Measurements from ENCODE around the gene HSPB1.
"Not testable (repeated sequence)": the region's sequence is repeated elsewhere in the genome, so short reads cannot be mapped to it uniquely, and the experiment has no call there.

HSPB1 gene

DNA sequence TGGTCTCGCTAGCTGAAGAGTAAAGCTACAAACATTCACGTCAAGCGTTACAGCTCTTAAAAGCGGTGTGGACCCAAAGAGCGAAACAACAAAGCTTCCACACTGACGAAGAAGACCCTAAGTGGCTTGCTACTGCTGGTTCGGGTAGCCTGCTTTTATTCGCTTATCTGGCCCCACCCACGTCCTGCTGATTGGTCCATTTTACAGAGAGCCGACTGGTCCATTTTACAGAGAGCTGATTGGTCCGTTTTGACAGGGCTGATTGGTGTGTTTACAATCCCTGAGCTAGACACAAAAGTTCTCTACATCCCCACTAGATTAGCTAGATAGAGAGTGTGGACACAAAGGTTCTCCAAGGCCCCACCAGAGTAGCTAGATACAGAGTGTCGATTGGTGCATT lies 6.4 kb downstream of the HSPB1 start:
- not testable (repeated sequence) for DNase-seq (ENCODE audit: low spot score)

DNA sequence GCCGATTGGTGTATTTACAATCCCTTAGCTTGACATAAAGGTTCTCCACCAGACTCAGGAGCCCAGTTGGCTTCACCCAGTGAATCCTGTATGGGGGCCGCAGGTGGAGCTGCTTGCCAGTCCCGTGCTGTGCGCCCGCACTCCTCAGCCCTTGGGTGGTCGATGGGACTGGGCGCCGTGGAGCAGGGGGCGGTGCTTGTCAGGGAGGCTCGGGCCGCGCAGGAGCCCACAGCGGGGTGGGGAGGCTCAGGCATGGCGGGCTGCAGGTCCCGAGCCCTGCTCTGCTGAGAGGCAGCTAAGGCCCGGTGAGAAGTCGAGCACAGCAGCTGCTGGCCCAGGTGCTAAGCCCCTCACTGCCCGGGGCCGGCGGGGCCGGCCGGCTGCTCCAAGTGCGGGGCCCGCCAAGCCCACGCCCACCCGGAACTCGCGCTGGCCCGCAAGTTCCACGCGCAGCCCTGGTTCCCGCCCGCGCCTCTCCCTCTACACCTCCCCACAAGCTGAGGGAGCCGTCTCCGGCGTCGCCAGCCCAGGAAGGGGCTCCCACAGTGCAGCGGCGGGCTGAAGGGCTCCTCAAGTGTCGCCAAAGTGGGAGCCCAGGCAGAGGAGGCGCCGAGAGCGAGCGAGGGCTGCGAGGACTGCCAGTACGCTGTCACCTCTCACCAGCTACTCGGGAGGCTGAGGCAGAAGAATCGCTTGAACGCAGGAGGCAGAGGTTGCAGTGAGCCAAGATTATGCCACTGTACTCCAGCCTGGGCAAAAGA lies 7.0 kb downstream of the HSPB1 start:
- not testable (repeated sequence) for DNase-seq (ENCODE audit: low spot score)

DNA sequence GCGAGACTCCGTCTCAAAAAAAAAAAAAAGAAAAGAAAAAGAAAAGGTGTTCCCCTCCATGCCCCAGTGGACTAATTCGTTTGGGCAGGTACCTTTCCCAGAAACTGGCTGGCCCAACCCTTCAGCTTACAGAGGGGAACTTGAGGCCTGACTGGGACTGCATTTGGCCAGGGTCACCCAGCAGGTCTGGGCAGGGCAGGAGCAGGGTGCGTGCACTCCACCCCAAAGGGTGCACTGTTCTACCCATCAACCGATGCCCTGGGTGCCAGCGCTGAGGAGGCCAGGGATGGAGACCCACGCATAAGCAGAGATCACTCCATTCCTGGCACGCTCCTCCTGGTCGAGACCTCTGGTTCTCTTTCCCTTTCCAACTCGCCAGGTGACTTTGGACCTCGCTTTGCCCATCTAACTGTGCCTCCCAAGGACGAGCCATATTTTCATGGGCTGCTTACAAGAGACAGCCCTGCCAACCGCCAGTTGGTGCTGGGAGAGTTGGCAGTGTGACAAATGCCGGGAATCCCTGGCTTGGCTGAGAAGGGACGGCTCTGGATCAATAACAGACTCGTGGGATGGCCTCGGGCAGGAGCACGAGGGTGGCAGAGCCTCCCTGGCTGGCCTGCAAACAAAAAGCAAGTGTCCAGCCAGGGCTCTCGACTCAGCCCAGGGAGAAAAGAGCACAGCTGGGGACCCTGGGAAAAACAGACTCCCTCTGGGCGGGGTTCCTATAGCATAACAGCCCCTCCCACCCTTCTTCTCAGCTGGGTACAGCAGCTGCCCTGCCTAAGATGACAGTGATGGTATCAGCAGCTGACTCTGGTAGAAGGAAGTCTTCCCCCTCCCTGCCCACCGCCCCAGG lies 7.9 kb downstream of the HSPB1 start:
- DNase-seq (ENCODE audit: low spot score) = peak; percentile 72

DNA sequence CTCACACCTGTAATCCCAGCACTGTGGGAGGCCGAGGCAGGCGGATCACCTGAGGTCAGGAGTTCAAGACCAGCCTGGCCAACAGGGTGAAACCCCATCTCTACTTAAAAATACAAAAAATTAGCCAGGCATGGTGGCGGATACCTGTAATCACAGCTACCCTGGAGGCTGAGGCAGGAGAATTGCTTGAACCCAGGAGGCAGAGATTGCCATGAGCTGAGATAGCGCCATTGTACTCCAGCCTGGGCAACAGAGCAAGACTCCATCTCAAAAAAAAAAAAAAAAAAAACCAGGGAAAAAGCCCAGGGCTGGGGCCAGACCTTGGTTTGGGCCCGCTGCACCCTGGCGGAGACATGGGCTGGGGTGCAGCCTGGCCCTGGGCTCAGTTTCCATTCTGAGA lies 9.4 kb downstream of the HSPB1 start:
- not testable (repeated sequence) for DNase-seq (ENCODE audit: low spot score)

DNA sequence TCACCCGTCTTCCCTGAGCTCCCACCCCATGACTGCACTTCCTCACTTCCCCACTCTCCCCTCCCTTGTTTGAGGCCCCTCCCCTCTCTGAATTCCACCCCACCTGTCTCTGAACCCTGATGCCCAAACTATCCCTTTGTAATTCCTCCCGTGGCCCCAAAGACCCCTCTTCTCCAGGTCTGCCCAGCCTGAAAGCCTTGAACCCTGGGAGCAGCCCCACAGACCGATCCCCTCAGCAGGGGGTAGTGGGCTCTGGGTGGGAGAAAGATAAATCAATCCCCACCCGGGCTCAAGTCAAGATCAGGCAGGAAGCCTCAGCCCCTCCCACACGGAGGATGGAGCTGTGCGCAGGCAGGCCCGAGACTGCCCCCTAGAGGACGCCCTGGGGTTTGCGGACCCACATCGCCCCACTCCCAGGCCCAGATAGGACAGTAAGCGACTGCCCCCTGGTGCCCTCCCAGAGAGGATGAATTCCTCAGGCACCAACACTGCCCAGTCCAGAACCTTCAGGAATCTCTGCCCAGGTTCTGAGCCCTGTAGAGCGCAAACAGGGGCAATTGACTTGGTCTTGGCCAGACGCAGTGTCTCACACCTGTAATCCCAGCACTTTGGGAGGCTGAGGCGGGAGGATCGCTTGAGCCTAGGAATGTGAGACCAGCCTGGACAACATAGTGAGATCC lies 11.7 kb downstream of the HSPB1 start:
- DNase-seq (ENCODE audit: low spot score) = peak; percentile 94

DNA sequence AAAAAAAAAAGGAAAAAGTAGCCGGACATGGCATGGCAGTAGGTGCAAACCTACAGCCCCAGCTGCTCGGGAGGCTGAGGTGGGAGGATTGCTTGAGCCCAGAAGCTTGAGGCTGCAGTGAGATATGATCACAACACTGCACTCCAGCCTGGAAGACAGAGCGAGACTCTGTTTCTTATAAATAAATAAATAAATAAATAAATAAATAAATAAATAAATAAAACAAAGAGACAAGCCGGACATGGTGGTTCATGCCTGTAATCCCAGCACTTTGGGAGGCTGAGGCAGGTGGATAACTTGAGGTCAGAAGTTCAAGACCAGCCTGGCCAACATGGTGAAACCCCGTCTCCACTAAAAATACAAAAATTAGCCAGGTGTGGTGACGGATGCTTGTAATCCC lies 12.3 kb downstream of the HSPB1 start:
- DNase-seq (ENCODE audit: low spot score) = not testable (repeated sequence)

DNA sequence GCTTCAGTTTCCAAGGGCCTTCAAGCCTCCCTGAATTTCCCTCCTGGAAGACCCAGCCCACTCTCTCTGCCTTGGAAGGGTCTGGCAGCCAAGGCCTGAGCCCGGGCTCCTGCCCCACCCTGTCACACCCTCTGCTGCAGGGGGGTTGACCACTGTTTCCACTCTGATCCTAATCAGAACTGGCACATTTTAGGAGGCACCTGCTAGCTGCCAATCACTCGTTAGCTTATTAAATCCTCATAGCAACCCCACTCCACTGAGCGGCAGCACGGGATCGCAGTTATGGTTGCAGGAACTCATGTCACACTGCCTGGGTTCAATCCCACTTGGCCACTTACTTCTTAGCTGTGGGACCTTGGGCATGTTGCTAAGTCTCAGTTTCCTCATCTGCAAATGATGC lies 12.9 kb downstream of the HSPB1 start:
- no peak for DNase-seq (ENCODE audit: low spot score)

DNA sequence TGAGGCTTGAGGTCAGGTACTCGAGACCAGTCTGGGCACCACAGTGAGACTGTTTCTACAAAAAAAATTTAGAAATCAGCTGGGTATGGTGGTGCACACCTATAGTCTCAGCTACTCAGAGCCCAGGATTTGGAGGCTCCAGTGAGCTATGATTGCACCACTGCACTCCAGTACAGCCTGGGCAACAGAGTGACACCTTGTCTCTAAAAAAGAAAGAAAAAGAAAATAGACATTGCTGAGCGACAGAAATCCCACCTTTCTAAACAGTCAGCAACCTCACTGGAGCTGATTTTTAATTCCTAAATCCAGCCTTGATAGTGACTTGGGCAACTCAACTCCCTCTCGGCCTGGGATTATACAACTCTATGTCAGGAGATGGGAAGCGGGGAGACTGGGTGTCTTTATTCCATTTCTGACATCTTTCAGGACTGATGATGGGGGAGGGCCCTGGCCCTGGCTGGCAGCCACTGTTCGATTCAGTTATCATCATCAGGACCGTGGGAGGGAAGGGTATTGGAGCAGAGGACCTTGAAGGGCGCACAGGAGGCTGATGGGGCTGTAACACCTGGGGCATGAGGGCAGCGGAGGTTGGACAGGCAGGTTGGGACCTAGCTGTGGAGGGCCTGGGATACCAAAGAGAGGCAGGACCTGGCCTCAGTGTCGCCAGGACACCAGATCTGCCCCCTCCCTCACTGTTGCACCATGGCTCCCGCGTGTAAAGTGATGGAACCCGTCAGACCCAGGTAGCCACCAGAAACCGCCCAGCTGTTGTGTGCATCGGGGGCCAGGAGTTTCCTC lies 14.7 kb downstream of the HSPB1 start:
- no peak for DNase-seq (ENCODE audit: low spot score)

DNA sequence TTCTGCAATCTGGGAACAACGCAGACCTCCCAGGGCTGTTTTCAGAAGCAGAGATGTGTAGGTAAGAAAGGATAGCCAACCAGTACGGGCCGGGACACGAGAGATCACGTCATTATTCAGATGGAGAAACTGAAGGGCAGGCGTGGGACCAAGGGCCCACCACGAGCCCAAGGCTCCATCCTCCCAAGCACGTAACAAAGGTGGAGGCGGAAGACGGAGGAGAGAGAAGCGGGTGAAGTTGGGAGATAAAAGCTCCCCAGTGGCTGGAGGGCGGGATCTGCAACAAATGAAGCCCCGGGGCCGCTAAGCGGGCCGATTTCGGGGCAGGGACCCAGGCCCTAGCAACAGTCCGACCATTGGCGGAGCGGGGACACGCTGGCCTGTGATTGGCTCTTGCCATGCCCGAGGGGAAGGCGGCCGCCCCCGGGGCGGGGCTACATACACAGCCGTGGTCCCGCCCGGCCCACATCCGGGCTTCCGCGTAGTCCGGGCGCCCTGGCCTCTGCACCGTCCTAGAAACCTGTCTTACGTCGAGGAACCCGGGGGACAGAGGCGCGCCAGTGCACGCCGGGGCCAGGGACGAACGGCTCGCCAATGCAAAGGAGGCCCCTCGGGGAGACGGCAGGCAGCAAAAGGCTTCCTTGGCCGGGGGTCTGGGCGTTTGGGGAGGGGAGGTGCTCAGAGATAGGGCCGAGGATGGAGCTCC lies 15.5 kb downstream of the HSPB1 start:
- DNase-seq (ENCODE audit: low spot score) = peak; percentile 98

DNA sequence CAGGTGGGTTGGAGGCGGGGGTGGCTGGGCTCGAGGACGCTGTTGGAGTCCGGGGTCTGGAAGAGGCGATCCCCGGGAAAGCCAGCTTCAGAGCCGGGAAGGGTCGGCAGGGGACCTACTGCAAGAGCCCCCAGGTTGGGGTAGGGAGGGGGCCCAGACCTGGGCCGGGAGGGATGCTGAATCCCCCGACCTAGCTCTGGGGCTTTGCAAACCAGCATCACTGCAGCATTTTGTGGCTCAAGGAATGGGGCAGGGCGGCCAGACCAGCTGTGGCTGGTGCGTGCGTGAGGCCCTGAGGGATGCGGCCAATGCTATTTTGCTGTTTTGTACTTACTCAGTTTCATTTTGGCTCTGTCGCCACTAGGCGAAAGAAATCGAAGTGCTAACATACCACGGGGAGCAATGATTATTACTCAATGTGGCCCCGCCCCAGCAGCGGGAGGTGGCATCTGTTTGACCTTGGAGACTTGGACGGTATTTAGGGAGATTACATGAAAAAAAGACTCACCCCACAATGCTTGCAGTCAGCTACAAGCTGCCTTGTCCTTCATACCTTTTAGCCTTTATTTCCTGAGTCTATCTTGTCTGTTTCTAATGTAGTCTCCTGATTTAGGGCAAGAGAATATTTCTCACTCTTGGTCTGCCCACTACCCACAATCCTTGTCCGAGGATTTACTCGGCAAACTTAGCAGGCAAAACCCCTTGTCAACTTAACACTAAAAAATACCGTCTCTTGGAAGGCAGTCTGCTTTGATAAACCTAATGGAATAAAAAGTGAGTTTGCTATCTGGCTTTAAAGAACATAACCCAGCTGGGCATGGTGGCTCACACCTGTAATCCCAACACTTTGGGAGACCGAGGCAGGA lies 16.2 kb downstream of the HSPB1 start:
- DNase-seq (ENCODE audit: low spot score) = peak; percentile 73

DNA sequence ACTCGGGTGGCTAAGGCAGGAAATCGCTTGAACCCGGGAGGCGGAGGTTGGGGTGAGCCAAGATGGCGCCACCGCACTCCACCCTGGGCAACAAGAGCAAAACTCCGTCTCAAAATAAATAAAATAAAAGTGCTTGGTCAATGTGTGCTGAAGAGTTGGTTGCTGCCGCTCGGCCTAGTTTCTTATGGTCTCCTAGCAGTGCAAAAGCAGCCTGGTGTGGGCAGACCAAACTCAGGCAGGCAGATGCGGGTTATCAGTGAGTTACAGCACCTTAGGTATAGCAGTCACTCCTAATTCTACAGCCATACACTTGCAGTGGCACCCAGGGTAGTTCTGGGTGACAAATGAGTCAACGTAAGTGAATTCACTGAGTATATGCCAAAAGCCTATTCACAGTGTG lies 22.6 kb downstream of the HSPB1 start:
- DNase-seq (ENCODE audit: low spot score) = no peak

DNA sequence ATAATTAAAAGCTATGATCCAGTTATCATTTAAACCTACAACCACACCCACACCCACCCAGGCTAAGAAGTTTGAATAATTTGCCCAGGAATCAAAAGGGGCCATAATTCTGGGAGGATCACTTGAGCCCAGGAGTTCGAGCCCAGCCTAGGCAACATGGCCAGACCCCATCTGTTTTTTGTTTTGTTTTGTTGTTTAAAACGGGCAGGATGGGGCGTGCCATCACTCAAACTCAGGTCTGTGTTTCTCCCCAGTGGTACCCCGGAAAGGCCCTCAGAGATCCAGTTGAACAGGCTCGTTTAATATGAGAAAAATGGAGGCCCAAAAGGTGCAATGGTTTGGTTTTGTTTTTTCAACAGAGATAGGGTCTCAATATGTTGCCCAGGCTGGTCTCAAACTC lies 23.3 kb downstream of the HSPB1 start:
- no peak for DNase-seq (ENCODE audit: low spot score)

DNA sequence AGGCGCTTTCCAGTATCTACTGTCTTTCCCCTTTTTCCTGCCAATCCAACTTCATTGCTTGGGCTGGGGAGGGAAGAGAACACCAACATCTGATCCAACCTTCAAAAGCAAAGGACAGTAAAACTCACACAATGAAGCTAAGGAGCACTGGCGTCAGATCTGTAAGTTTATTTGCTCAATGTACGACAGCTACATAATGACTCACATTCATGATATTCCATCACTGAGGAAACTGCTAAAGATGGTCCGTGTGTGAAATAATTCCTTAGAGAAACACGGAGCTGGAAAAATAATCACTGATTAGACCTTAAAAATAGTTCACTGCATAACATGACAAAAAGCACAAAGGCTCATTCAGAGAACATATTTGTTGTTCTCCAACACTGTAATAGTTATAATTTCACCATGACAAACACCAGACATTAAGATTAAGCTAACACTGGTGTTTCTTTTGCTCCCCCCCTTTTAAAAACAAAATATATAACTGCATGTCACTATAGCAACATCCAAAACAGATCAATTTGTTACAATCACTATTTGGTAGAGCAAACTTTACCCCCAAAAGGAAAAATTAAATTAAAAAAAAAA lies 24.3 kb downstream of the HSPB1 start:
- no peak for DNase-seq (ENCODE audit: low spot score)

DNA sequence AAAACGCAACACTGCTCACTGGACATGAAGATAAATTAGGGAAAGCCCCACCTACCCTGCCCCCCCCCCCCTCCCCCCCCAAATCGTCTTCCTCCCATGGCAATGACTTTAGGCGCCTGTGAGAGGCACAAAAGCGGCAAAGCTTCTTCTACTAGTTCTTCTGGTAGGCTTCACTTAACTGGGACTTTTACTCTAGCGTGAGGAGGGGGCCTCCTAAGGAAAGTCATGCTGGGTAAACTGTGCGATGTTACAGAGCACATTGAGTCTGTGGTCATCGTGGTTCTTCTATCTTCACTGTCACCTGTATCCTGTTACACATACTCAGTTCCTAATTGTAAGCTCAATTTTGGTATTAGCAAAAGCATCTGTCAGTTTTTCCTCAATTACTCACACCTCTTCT lies 25.1 kb downstream of the HSPB1 start:
- no peak for DNase-seq (ENCODE audit: low spot score)

DNA sequence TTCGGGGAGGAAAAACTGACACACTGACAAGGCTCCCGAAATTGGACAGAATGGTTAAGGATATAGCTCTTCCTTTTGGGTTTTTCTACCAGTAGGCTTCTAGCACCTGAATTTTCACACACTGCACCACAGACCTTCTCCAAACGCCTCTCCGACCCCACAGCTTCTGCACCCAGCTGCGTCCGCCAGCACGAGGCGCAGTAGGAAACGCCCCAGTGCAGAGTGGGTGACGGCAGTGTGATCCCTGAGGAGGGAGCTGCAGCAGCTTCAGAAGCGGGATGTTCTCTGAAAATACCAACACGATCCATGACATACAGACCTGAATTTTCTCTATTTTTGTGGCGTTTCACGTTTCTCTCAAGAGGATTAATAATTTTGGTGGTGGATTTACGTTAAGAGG lies 25.9 kb downstream of the HSPB1 start:
- no peak for DNase-seq (ENCODE audit: low spot score)

DNA sequence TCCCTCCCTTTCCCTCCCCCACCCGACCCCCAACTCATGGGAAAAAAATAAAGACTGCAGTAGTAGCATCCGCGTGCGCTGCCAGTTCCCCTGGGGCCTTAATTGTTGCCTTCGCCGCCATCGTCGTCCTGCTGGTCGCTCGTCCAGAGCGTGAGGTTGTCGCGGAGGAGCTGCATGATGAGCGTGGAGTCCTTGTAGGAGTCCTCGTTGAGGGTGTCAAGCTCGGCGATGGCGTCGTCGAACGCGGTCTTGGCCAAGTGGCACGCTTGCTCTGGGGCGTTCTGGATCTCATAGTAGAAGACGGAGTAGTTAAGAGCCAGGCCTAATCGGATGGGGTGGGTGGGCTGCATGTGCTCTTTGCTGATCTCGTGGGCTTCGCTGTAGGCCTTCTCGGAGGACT lies 27.0 kb downstream of the HSPB1 start:
- DNase-seq (ENCODE audit: low spot score) = no peak

DNA sequence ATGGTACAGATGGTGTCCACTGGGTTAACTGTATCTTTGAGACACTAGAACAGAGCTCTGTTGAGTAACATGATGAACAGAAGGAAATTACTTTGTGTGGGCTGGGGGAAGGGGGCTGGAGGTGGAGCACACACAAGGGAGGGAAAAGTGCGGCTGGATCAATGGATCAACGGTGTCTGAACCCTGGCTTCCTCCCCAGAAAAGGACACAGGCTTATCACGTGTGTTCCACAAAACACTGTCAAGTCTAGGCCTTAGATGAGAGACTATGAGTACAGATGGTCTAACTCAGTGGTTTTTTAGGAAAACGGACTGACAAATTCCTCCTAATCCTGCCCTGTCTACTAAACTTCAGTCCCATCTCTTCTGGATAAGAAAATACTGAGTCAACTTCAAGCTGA lies 27.8 kb downstream of the HSPB1 start:
- DNase-seq (ENCODE audit: low spot score) = no peak

DNA sequence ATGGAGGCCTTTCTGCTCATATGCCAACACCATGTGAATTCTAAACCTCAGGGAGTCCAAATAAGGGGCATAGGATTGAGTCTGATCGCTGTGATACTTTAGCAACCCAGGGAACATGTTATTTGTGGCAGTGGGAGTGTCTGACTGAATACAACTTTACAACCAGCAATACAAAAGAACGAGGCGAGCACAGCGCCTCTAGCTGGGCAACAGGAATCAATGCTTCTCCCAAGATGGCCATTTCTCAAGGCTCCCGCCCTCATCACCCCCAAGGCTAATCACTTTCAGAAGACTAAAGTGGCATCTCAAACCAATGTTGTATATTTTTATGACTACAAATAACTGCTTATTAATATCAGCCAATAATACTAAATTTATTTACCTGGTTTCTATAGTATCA lies 28.2 kb downstream of the HSPB1 start:
- DNase-seq (ENCODE audit: low spot score) = no peak

DNA sequence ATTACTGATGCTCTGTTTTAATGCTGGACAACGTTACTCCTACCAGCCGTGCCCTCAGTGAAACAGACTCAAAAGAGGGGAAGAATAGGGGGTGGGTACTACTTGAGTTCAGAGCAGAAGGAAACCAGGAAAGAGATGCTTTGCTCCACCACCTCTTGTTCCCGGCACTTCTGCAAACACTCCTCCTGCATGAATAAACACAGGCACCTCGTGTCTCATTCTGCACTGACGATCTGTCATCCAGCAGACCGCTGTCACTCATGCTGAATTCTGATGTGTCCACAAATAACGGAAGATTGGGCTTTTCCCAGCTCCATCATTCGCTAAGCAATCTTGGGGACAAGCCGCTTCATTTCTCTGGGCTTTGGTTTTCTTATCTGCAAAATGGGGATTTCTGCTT lies 29.6 kb downstream of the HSPB1 start:
- DNase-seq (ENCODE audit: low spot score) = no peak

DNA sequence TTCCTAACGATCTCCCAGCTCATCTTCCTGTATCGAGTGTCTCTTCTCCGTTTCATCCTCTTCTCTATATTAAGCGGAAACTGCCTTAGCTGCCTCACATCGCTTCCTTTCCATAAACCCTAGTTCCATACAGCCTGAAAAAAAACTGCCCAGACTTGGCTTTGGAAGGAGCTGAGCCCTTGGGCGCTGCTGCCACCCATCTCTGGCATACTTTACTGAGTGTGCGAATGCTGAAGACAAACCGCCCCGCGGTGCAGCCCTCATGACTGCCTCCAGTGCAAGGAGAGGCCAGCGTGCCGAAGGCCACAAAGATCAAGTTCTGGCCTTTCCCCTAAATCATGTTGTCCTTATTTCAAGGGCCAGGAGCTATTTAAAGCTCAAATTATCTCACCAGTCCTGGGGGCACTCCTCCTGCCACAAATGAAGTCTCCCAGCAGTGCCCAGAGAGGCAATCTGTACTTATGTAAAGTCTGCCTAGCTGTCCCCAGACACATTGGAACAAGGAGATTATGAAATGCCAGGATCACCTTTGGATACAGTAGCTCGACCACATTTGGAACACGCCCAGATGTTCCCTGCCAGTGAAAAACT lies 31.1 kb downstream of the HSPB1 start:
- DNase-seq (ENCODE audit: low spot score) = no peak
